SU-DHL-6 (cell line): ENCODE data around the gene ANKZF1.

Source experiments
- CTCF ChIP-seq: fragments of 200-600 bp; sonication (generic); IDR thresholded peaks from one replicate; pipeline ENCODE4 v1.5.1; 2017; ENCODE audit warnings: antibody characterized with exemption, mild to moderate bottlenecking, low read length, moderate library complexity; ENCODE audit not compliant: insufficient read depth, poor library complexity, severe bottlenecking
- EZH2phosphoT487 ChIP-seq: fragments of 200-600 bp; sonication (generic), shearing (Covaris generic); conservative IDR thresholded peaks from 2 replicates; pipeline ENCODE4 v1.6.1; 2018; ENCODE audit warnings: mild to moderate bottlenecking, antibody characterized with exemption, low read length, moderate library complexity, mixed read lengths

- TF ChIP-seq CTCF: no peak
- TF ChIP-seq EZH2phosphoT487: no peak
These were observed 42.8 kb downstream of the ANKZF1 start for GRCh38 chr2:219272356-219272755.
